Middle frontal gyrus (tissue), 1 donor: ENCODE measurements around the gene CASP9.
"Not testable (repeated sequence)": the region's sequence is repeated elsewhere in the genome, so short reads cannot be mapped to it uniquely, and the experiment has no call there.

ENCODE experiments used
- DNase-seq: peaks from one replicate; pipeline ENCODE4 v3.0.0-alpha.2; 2015; ENCODE audit warnings: low spot score; ENCODE audit errors: extremely low spot score

Gene CASP9

DNA sequence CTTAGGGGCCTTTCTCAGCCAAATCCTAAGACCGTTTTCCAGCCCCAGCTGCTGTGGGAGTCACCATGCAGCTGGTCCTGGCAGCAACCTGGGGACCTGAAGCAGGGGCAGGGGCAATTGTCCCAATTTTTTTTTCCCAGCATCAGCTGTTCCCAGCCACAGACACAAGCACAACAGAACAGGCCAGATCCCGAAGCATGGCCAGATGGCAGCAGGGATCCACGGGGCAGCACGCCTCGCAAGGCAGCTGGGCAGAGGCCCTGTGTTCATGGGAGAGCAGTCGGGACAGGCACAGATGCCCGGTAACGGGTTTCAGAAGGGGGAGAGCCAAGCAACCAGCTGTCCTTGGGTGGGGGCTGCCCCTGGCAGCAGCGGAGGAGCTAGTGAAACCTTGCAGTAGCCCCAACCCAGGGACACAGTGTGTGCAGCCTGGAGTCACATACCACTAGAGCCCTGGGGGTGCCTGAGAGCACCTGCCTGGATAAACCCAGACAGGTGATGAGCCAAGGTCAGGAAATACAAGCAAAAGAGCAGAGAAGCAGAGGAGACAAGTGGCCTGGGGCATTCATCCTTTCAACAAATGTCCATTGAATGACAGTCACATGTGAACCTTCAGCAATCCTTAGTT lies 54.1 kb downstream of the CASP9 start:
- DNase-seq: not testable (repeated sequence)

DNA sequence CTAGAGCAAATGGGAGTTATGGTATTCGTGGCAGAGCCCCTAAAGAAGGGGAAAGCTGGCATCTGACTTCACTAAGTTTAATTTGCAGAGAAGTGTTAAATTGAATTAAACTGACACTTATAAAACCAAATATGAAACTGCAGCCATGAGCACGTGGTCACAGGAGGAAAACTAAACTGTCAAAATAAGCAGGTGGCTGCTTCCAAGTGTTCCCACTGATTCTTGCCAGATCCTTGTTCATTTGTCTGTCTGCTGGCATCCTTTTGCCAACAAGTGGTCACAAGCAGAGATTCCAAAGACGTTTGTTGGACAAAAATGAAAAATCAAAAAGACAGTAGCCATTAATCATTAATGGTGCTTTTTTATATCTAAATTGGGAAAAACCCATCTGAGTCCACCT lies 54.7 kb downstream of the CASP9 start:
- no peak for DNase-seq

- DNase-seq: no peak
Measured at GRCh38 chr1:15468145-15468544, 55.9 kb downstream of the CASP9 start.

DNA sequence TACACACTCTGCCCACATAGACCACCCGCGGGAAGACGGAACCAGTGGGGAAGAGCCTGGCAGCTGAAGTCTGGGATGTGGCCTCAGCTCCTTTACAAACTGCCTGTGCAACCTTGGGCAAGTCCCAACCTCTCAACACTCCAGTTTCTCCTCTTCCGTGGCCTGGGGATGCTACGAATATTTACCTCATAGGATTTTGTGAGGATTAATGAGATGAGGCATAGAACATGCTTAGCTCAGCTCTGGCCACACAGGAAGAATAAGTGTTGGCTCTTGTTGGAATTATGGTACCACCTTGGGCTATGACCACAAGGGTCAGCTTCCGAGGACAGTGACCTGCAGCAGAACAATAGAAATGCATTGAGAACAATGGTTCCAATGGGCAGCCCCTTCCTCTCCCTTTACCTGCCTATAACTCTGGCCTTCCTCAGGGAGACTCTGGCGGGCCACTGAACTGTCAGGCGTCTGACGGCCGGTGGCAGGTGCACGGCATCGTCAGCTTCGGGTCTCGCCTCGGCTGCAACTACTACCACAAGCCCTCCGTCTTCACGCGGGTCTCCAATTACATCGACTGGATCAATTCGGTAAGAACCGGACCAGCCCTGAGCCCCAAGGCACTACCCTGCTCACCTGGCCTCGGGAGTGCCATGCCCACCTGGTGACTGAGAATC lies 56.9 kb downstream of the CASP9 start:
- not testable (repeated sequence) for DNase-seq

DNA sequence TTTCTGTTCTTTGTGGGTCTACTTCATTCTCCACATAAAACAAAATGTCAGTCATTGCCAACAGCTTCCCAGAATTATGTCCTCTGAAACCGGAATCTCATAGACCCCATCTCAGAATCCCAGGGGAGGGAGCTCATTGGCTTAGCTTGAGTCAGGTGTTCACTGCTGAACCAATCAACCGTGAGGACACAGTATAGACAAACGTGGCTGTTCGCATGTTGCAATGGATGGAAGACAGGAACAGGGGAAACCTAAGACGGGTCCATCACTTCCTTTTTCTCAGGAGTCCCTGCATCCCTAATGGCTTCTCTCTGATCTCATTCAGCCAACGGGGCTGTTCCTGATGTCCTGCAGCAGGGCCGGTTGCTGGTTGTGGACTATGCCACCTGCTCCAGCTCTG lies 58.3 kb downstream of the CASP9 start:
- no peak for DNase-seq

- DNase-seq: not testable (repeated sequence)
Measured at GRCh38 chr1:15463926-15464322, 60.1 kb downstream of the CASP9 start.

- DNase-seq: not testable (repeated sequence)
Measured at GRCh38 chr1:15463064-15463800, 60.8 kb downstream of the CASP9 start.

- DNase-seq: no peak
Measured at GRCh38 chr1:15460708-15461095, 63.3 kb downstream of the CASP9 start.

DNA sequence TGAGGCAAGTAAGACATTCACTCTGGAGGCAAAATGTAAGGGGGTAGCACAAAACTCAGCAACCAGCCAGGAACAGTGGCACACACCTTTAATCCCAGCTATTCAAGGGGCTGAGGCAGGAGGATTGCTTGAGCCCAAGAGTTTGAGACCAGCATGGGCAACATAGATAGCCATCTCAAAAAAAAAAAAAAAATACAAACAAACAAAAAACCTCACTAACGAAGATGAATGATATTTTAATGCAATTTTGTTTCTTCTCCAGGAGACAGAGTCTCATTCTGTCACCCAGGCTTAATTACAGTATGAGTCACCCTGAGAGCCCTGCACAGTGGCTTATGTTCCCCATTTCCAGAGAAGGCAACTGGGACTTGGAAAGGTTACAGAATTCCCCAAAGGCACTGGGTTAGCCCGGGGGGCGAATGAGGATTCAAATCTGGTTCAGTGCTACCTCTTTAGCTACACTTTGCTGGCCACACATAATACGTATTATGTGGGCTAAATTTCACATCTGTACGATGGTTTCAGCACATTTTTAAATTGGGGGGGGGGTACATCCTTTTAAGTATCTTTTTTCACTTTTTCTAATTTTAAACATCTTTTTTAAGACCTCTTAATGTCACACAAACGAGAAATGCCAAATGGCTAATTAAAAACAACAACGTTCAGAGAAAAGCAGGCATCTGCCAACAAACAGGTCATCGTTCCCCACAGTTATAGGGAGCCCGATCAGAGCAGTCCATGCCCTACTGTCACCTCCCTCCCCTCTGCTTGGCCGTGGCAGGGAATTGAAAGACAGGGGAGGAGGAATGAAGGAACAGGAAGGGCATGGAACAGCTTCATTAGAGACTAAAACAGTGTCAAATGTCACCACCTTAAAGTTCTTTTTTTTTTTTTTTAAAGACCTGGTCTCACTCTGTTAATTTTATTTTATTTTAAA lies 64.0 kb downstream of the CASP9 start:
- DNase-seq: no peak

- DNase-seq: not testable (repeated sequence)
Measured at GRCh38 chr1:15458388-15458787, 65.6 kb downstream of the CASP9 start.

- no peak for DNase-seq
Measured at GRCh38 chr1:15457585-15457984, 66.4 kb downstream of the CASP9 start.

GRCh38 chr1:15456313-15456954 lies 67.6 kb downstream of the CASP9 start, which contains the start of gene CELA2A:
Gene CELA2A (plus strand): TSS chr1:15456732. CDS start chr1:15456754, 22 bp downstream.
- no peak for DNase-seq

DNA sequence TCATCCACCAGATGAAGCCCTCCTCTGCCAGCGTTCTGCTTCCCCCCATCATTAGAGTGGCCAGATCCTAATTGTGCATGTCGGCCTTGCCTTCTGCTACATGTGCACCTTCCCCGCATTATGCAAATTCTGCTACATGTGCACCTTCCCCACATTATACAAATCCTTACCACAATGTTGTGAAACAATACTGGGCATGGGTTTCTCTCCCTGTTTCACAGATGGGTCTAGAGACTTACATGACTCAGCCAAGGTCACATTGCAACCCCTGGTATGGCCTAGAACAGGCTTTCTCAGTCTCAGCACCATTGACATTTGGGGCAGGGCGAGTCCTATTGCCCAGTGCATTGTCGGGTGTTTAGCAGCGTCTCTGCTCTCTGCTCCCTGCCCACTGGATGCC lies 68.5 kb downstream of the CASP9 start:
- no peak for DNase-seq

DNA sequence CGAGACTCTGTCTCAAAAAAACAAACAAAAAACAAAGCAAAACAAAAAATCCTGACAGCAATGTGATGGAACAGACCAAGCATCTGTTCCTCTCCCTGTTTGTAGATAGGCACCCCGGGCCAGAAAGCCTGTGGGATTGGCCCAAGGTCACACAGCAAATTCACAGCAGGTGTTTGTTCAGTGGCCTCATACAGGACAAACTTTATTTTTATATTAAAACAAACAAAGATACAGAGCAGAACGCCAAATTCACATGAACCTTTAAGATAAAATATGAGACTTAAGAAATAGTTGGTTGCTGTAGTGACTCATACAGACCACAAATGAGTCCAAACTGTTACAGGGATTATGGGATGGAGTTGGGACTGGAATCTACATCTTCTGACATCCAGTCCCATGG lies 69.8 kb downstream of the CASP9 start:
- DNase-seq: no peak

DNA sequence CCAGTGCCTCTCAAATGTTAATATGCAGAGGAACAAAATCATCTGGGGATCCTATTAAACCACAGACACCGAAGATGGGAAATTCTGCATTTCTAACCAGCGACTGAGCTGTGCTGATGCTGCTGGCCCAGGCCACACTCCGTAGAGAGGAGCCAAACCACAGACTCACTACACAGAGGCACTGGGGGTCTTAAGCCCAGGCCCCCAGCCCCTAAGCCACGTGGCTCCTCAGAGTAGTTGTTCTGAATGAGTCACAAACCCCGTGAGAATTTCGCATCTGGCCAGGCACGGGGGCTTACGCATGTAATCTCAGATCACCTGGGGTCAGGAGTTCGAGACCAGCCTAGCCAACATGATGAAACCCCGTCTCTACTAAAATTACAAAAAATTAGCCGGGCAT lies 70.3 kb downstream of the CASP9 start:
- DNase-seq: no peak

- no peak for DNase-seq
Measured at GRCh38 chr1:15452866-15453571, 71.0 kb downstream of the CASP9 start.

- DNase-seq: no peak
Measured at GRCh38 chr1:15452216-15452615, 71.8 kb downstream of the CASP9 start.

DNA sequence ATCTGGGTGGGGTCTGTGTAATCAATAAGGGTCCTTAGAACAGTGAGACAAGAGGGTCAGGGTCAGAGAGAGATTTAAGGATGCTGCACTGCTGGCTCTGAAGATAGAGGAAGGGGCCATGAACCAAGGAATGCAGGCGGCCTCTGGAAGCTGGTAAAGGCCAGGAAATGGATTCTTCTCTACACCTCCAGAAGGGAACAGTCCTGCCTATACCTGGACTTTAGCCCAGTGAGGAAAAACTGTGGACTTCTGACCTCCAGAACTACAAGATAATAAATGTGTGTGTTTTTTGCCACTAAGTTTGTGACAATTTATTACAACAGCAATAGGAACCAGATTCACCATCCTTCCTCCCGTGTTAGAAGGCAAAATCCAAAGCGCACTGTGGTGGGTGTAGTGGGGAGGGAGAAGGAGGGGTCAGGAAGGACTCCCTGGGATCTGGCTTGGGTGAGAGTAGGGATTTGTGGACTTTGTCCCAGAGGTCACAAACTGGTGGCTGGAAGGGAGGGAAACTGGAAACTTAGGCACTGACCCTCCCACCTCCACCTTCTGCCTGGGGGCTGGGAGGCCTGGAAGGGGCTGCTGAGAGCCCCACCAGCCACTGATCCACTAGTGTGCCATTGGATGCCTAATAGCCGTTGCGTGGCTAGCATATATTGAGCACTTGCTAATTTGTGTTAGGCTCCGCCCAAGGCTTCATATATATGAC lies 72.8 kb downstream of the CASP9 start:
- DNase-seq: no peak

GRCh38 chr1:15449567-15449966 lies 74.4 kb downstream of the CASP9 start:
- no peak for DNase-seq
